Lower leg skin (tissue), 4 donors: ENCODE measurements around the gene FGF18. TPM values are rescaled to one million over a fixed set of nuclear protein-coding genes. Genes with fewer than 3 reads are reported as not detected.

Experiments
- DNase-seq, 2 donors: peaks; one replicate each; pipeline ENCODE4 v3.0.0-alpha.2; 2019; ENCODE audit warnings: low spot score in 2 of 2
- H3K4me3 ChIP-seq: fragments of 200-600 bp; sonication (generic); 2 replicates; pipeline ENCODE4 v1.5.1; 2017; ENCODE audit warnings: mild to moderate bottlenecking, low read depth; ENCODE audit not compliant: poor library complexity, severe bottlenecking
- CTCF ChIP-seq, 3 donors: fragments of 450-650 bp; IDR thresholded peaks; one replicate each; pipeline ENCODE4 v1.5.1; 2016; ENCODE audit warnings: antibody characterized with exemption in 3 of 3, mild to moderate bottlenecking in 3 of 3, moderate library complexity in 2 of 3
- POLR2A ChIP-seq, 2 donors: fragments of 450-650 bp; IDR thresholded peaks; one replicate each; pipeline ENCODE4 v1.6.1; 2016 to 2017; ENCODE audit warnings: antibody characterized with exemption in 2 of 2, mild to moderate bottlenecking in 1 of 2, moderate library complexity in 1 of 2
- WGBS, 2 donors: methylation state at CpG; one replicate each; pipeline ENCODE4 v1.1.5; 2018; 5-methylcytosine and 5-hydroxymethylcytosine counted together
- intact Hi-C: fragments of 100-400 bp; cut with DNase I; formaldehyde crosslinking; loops from one replicate; pipeline ENCODE4 v1.15.0; 2023; ENCODE audit warnings: low total_unique reads
- total RNA-seq, 4 donors: library from RNA; depleted of rRNA; stranded (reverse); fragments of >200 nt; gene quantifications; one replicate each; pipeline ENCODE4 v1.1.0, GENCODE V29; 2016

Gene FGF18
- total RNA-seq, 4 donors from 2014 or later = 0.27 to 2.5 TPM; not detected in 2

GRCh38 chr5:171420431-171421241, 1.2 kb downstream of the FGF18 start:
- peak in 1 of 2 donors; percentile 89 for DNase-seq
- TF ChIP-seq CTCF (IDR thresholded peaks at IDR 0.05) (no peak), POLR2A (IDR thresholded peaks at IDR 0.05) (no peak)
- intact Hi-C loops = loop anchor here (5.0 kb wide), 1 partner anchor 487 kb away; no protein-coding TSS in a partner anchor
- H3K4me3 ChIP-seq = no peak overlapping the region
- 1 to 2% methylated on average over 36 to 57 of the region's 65 CpGs for WGBS, 2 donors

GRCh38 chr5:171421331-171422262, 2.1 kb downstream of the FGF18 start:
- WGBS, 2 donors = 54 to 67% methylated on average over 16 of the region's 16 CpGs
- TF ChIP-seq POLR2A (IDR thresholded peaks at IDR 0.05) (no peak), CTCF (IDR thresholded peaks at IDR 0.05) (no peak)
- peak in 1 of 2 donors; percentile 74 for DNase-seq
- no peak overlapping the region for H3K4me3 ChIP-seq
- intact Hi-C loops = loop anchor here (5.0 kb wide), 1 partner anchor 486 kb away; no protein-coding TSS in a partner anchor

- TF ChIP-seq POLR2A (IDR thresholded peaks at IDR 0.05) (no peak), CTCF (IDR thresholded peaks at IDR 0.05) (no peak)
- WGBS, 2 donors = 94 to 96% methylated on average over 2 of the region's 2 CpGs
- intact Hi-C loops = loop anchor here (5.0 kb wide), 1 partner anchor 485 kb away; no protein-coding TSS in a partner anchor
- H3K4me3 ChIP-seq = no peak overlapping the region
- peak in 1 of 2 donors; percentile 63 for DNase-seq
Observed at GRCh38 chr5:171422495-171422894, 3.0 kb downstream of the FGF18 start.

GRCh38 chr5:171422902-171423663, 3.6 kb downstream of the FGF18 start:
- intact Hi-C loops = loop anchor here (5.0 kb wide), 1 partner anchor 484 kb away; no protein-coding TSS in a partner anchor

More at GRCh38 chr5:171422902-171423663, 3.6 kb downstream of the FGF18 start:
- H3K4me3 ChIP-seq = no peak overlapping the region
- TF ChIP-seq CTCF (IDR thresholded peaks at IDR 0.05) (no peak), POLR2A (IDR thresholded peaks at IDR 0.05) (no peak)
- WGBS, 2 donors = 93 to 94% methylated on average over 26 of the region's 26 CpGs
- DNase-seq = peak in 1 of 2 donors; percentile 77
